ENCODE measurements around the gene ARMC2. TPM values are rescaled to one million over a fixed set of nuclear protein-coding genes. Genes with fewer than 3 reads are reported as not detected.

The ARMC2 gene
- total and polyA plus RNA-seq, 5 donors: 3.7 to 16.2 (median 12.7) TPM

DNA sequence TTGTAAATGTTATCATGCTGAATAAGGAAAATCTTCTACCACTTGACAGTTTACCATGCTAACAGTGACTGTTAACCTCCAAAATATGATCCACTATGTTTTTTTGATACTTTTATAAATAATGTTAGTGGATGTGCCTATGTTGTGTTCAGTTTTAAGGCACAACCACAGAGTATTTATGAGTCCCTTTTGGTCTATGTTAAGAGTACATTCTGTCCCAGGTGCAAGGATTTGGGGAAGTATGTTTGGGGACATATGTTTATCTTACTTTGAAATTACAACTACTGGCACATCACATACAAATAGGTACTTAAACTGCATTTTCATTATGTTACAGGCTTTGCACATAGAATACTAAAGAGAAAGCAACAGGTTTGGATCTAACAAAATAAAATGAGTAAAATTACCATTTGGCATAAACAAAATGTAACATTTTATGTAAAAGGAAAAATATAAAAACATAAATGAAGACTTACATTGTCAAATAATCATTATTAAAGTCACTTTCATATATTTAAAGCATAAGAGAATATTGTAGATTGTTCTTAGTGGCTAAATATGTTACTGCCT, 175.2 kb downstream of the ARMC2 start:
- intact Hi-C loops (cut with DNase I): no loop called here
- ATAC-seq: no peak

More for the DNA sequence above, 175.2 kb downstream of the ARMC2 start:
- no peaks in the 10 kb centered on the region for H3K9me3 ChIP-seq (ENCODE audit: control insufficient read depth, low read length)
- peaks cover 1% of the 10 kb centered on the region for H3K4me1 ChIP-seq (ENCODE audit: control insufficient read depth, insufficient read depth, low read length)
- no peak overlapping the region for H3K27ac ChIP-seq (ENCODE audit: low read length)
- H3K4me3 ChIP-seq (ENCODE audit: low read length): no peak overlapping the region
- DNase-seq: no peak
- no peaks in the 10 kb centered on the region for H3K27me3 ChIP-seq (ENCODE audit: control insufficient read depth, insufficient read depth)

Other genes with a start within 250 kb of the ARMC2 start
- gene SESN1, start 246.4 kb downstream of the ARMC2 start, total RNA-seq: 10 to 100 TPM; 26.5 to 60.5 (median 41.2) TPM
- 40.8 TPM for gene SESN1, start 246.4 kb downstream of the ARMC2 start, polyA plus RNA-seq
- 10 to 100 TPM in 1 of 4 donors, 1 to 10 TPM in 3; 7.1 to 10.4 (median 9.1) TPM for gene CEP57L1, start 247.1 kb downstream of the ARMC2 start, total RNA-seq
- gene CEP57L1, start 247.1 kb downstream of the ARMC2 start, polyA plus RNA-seq: 8.2 TPM